D341Med (cell line): Measurements from ENCODE around the gene RBMS1.

Source experiments
- DNase-seq: peaks from one replicate; pipeline ENCODE4 v3.0.0; 2012; ENCODE audit warnings: low spot score

Gene RBMS1

GRCh38 chr2:160223560-160223959, 270.0 kb downstream of the RBMS1 start:
- no peak for DNase-seq

GRCh38 chr2:160222546-160223283, 270.9 kb downstream of the RBMS1 start:
- no peak for DNase-seq
